T-helper 2 cell treated with Interferon-gamma antibody and Interleukin-4, amounts not matched to agents 5 μg/mL and 100 μg/mL, for 36 hours (primary cell): ENCODE data around the gene INVS.
"Not testable (repeated sequence)": the region's sequence is repeated elsewhere in the genome, so short reads cannot be mapped to it uniquely, and the experiment has no call there.

Experiments
- DNase-seq: peaks from one replicate; pipeline ENCODE4 v3.0.0; 2021; ENCODE audit warnings: low spot score
- H3K27ac Mint-ChIP-seq: one replicate; pipeline ENCODE4 v1.8.0; 2021; ENCODE audit warnings: mild to moderate bottlenecking, mixed read lengths
- H3K27me3 Mint-ChIP-seq: one replicate; pipeline ENCODE4 v1.8.0; 2021; ENCODE audit warnings: low read depth, mixed read lengths
- H3K36me3 Mint-ChIP-seq: one replicate; pipeline ENCODE4 v1.8.0; 2021; ENCODE audit warnings: low read depth, mixed read lengths
- H3K4me1 Mint-ChIP-seq: one replicate; pipeline ENCODE4 v1.8.0; 2021; ENCODE audit warnings: low read depth, mixed read lengths
- H3K4me3 Mint-ChIP-seq: one replicate; pipeline ENCODE4 v1.8.0; 2022; ENCODE audit warnings: mild to moderate bottlenecking, moderate library complexity, mixed read lengths
- H3K9me3 Mint-ChIP-seq: one replicate; pipeline ENCODE4 v1.8.0; 2021; ENCODE audit warnings: mixed read lengths

Gene INVS

GRCh38 chr9:100213730-100214477, 114.9 kb downstream of the INVS start:
- no peak for DNase-seq
- H3K4me3 Mint-ChIP-seq: no peak overlapping the region

GRCh38 chr9:100216178-100216787, 117.2 kb downstream of the INVS start:
- Mint-ChIP-seq H3K27me3 (no peaks in the 10 kb centered on the region), H3K27ac (no peak overlapping the region), H3K36me3 (no peaks in the 10 kb centered on the region), H3K9me3 (no peaks in the 10 kb centered on the region), H3K4me3 (no peak overlapping the region), H3K4me1 (peaks cover 10% of the 10 kb centered on the region)
- peak; percentile 55 for DNase-seq

More at GRCh38 chr9:100213730-100214477, 114.9 kb downstream of the INVS start:
- Mint-ChIP-seq H3K4me1 (peaks cover 11% of the 10 kb centered on the region), H3K36me3 (peaks cover 1% of the 10 kb centered on the region), H3K27ac (no peak overlapping the region), H3K9me3 (no peaks in the 10 kb centered on the region), H3K27me3 (no peaks in the 10 kb centered on the region)

- no peak overlapping the region for H3K27ac Mint-ChIP-seq
- peaks cover 10% of the 10 kb centered on the region for H3K4me1 Mint-ChIP-seq
- DNase-seq: no peak
- H3K27me3 Mint-ChIP-seq: no peaks in the 10 kb centered on the region
- no peaks in the 10 kb centered on the region for H3K36me3 Mint-ChIP-seq
- no peak overlapping the region for H3K4me3 Mint-ChIP-seq
- no peaks in the 10 kb centered on the region for H3K9me3 Mint-ChIP-seq
Measured at GRCh38 chr9:100217536-100217935, 118.5 kb downstream of the INVS start.

- DNase-seq: no peak
- Mint-ChIP-seq H3K27me3 (no peaks in the 10 kb centered on the region), H3K9me3 (no peaks in the 10 kb centered on the region), H3K4me1 (peaks cover 10% of the 10 kb centered on the region), H3K36me3 (no peaks in the 10 kb centered on the region), H3K4me3 (peak overlapping the region; percentile 1), H3K27ac (peak overlapping the region; percentile 37)
Measured at GRCh38 chr9:100219347-100219746, 120.3 kb downstream of the INVS start.

- Mint-ChIP-seq H3K4me1 (peaks cover 10% of the 10 kb centered on the region), H3K4me3 (no peak overlapping the region), H3K27ac (no peak overlapping the region), H3K9me3 (no peaks in the 10 kb centered on the region), H3K27me3 (no peaks in the 10 kb centered on the region), H3K36me3 (no peaks in the 10 kb centered on the region)
- no peak for DNase-seq
Measured at GRCh38 chr9:100220936-100221335, 121.9 kb downstream of the INVS start.

- no peak overlapping the region for H3K4me3 Mint-ChIP-seq
- H3K27ac Mint-ChIP-seq: no peak overlapping the region
- peaks cover 3% of the 10 kb centered on the region for H3K36me3 Mint-ChIP-seq
- H3K4me1 Mint-ChIP-seq: peaks cover 10% of the 10 kb centered on the region
- H3K9me3 Mint-ChIP-seq: no peaks in the 10 kb centered on the region
- DNase-seq: no peak
- no peaks in the 10 kb centered on the region for H3K27me3 Mint-ChIP-seq
Measured at GRCh38 chr9:100221538-100221937, 122.5 kb downstream of the INVS start.

GRCh38 chr9:100222674-100223073, 123.6 kb downstream of the INVS start:
- H3K27me3 Mint-ChIP-seq: no peaks in the 10 kb centered on the region
- H3K4me1 Mint-ChIP-seq: peaks cover 10% of the 10 kb centered on the region
- no peaks in the 10 kb centered on the region for H3K9me3 Mint-ChIP-seq
- peaks cover 7% of the 10 kb centered on the region for H3K36me3 Mint-ChIP-seq
- DNase-seq: no peak
- H3K27ac Mint-ChIP-seq: no peak overlapping the region
- H3K4me3 Mint-ChIP-seq: no peak overlapping the region

GRCh38 chr9:100227636-100228035, 128.6 kb downstream of the INVS start:
- Mint-ChIP-seq H3K27me3 (no peaks in the 10 kb centered on the region), H3K27ac (no peak overlapping the region), H3K4me3 (no peak overlapping the region), H3K4me1 (no peaks in the 10 kb centered on the region), H3K9me3 (peaks cover 12% of the 10 kb centered on the region), H3K36me3 (peaks cover 23% of the 10 kb centered on the region)
- DNase-seq: no peak

- Mint-ChIP-seq H3K4me1 (no peaks in the 10 kb centered on the region), H3K27me3 (no peaks in the 10 kb centered on the region), H3K4me3 (no peak overlapping the region), H3K27ac (no peak overlapping the region), H3K36me3 (peaks cover 29% of the 10 kb centered on the region), H3K9me3 (peaks cover 19% of the 10 kb centered on the region)
- no peak for DNase-seq
Measured at GRCh38 chr9:100228352-100228869, 129.4 kb downstream of the INVS start.

GRCh38 chr9:100229136-100229535, 130.1 kb downstream of the INVS start:
- H3K4me1 Mint-ChIP-seq: no peaks in the 10 kb centered on the region
- DNase-seq: no peak
- H3K27ac Mint-ChIP-seq: no peak overlapping the region
- H3K4me3 Mint-ChIP-seq: no peak overlapping the region
- peaks cover 19% of the 10 kb centered on the region for H3K9me3 Mint-ChIP-seq
- no peaks in the 10 kb centered on the region for H3K27me3 Mint-ChIP-seq
- peaks cover 30% of the 10 kb centered on the region for H3K36me3 Mint-ChIP-seq

- Mint-ChIP-seq H3K4me1 (no peaks in the 10 kb centered on the region), H3K4me3 (no peak overlapping the region), H3K9me3 (peaks cover 19% of the 10 kb centered on the region), H3K27ac (no peak overlapping the region), H3K36me3 (peaks cover 32% of the 10 kb centered on the region), H3K27me3 (no peaks in the 10 kb centered on the region)
- no peak for DNase-seq
Measured at GRCh38 chr9:100229561-100229960, 130.5 kb downstream of the INVS start.

GRCh38 chr9:100236986-100237385, 137.9 kb downstream of the INVS start:
- Mint-ChIP-seq H3K36me3 (peaks cover 18% of the 10 kb centered on the region), H3K9me3 (peaks cover 17% of the 10 kb centered on the region)
- not testable (repeated sequence) for DNase-seq, H3K27me3 Mint-ChIP-seq, H3K4me1 Mint-ChIP-seq, H3K27ac Mint-ChIP-seq, H3K4me3 Mint-ChIP-seq

- peaks cover 4% of the 10 kb centered on the region for H3K9me3 Mint-ChIP-seq
- DNase-seq: no peak
- no peaks in the 10 kb centered on the region for H3K4me1 Mint-ChIP-seq
- no peak overlapping the region for H3K27ac Mint-ChIP-seq
- no peak overlapping the region for H3K4me3 Mint-ChIP-seq
- H3K27me3 Mint-ChIP-seq: no peaks in the 10 kb centered on the region
- peaks cover 9% of the 10 kb centered on the region for H3K36me3 Mint-ChIP-seq
Measured at GRCh38 chr9:100240512-100240911, 141.5 kb downstream of the INVS start.

GRCh38 chr9:100267211-100267610, 168.2 kb downstream of the INVS start:
- no peak for DNase-seq
- peaks cover 16% of the 10 kb centered on the region for H3K36me3 Mint-ChIP-seq
- H3K4me3 Mint-ChIP-seq: no peak overlapping the region
- no peaks in the 10 kb centered on the region for H3K4me1 Mint-ChIP-seq
- H3K27ac Mint-ChIP-seq: no peak overlapping the region
- H3K27me3 Mint-ChIP-seq: no peaks in the 10 kb centered on the region
- no peaks in the 10 kb centered on the region for H3K9me3 Mint-ChIP-seq
